ENCODE measurements around the gene CHMP4B.

CHMP4B gene

DNA sequence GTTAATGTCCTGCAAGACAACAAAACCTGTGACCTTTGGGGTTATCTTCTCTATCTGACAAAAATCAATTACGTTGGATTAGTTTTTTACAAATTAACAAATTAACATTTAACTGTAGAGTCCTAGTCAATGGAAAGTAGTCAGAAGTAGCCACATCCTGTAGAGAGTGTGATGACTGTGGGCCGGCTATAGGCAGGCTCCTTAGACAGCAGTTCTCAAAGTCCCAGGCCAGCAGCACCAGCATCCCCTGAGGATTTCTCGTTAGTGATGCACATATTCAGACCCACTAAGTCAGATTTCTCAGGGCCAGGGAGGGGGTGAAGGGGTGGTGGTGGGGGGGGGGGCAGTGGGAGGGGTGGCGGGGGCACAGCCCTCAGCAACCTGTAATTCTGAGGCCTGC lies 42.1 kb upstream of the CHMP4B start:
- no peak overlapping the region for H3K4me3 ChIP-seq (ENCODE audit: low read depth, low read length)
- TF ChIP-seq CTCF (IDR thresholded peaks at IDR 0.05; ENCODE audit: low read depth, low read length, missing control alignments) = no peak
- DNase-seq (ENCODE audit: low read depth) = no peak
- in situ Hi-C loops (cut with HindIII; ENCODE audit: low sequenced_read_pairs) = no loop called here

DNA sequence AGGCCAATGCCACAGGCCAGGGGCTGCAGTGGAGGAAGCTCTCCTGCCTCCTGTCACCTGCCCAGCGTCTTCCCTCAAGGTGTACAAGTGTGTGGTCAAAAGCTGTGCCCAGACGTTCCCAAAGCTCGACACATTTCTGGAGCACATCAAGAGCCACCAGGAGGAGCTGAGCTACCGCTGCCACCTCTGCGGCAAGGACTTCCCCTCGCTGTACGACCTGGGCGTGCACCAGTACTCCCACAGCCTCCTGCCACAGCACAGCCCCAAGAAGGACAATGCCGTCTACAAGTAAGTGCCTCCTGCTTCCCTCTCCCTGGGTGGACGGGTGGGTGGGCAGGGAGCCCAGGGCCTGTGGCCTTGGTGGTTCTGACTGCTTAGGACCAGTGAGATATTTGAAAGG lies 41.1 kb upstream of the CHMP4B start:
- no peak overlapping the region for H3K4me3 ChIP-seq (ENCODE audit: low read depth, low read length)
- DNase-seq (ENCODE audit: low read depth) = no peak
- no peak for TF ChIP-seq CTCF (IDR thresholded peaks at IDR 0.05; ENCODE audit: low read depth, low read length, missing control alignments)
- in situ Hi-C loops (cut with HindIII; ENCODE audit: low sequenced_read_pairs) = no loop called here

GRCh38 chr20:33771938-33772337 lies 39.2 kb upstream of the CHMP4B start:
- no peak for TF ChIP-seq CTCF (IDR thresholded peaks at IDR 0.05; ENCODE audit: low read depth, low read length, missing control alignments)
- no peak overlapping the region for H3K4me3 ChIP-seq (ENCODE audit: low read depth, low read length)
- in situ Hi-C loops (cut with HindIII; ENCODE audit: low sequenced_read_pairs) = no loop called here
- DNase-seq (ENCODE audit: low read depth) = no peak

- in situ Hi-C loops (cut with HindIII; ENCODE audit: low sequenced_read_pairs) = no loop called here
- TF ChIP-seq CTCF (IDR thresholded peaks at IDR 0.05; ENCODE audit: low read depth, low read length, missing control alignments) = no peak
- H3K4me3 ChIP-seq (ENCODE audit: low read depth, low read length) = no peak overlapping the region
- DNase-seq (ENCODE audit: low read depth) = no peak
These were observed 38.7 kb upstream of the CHMP4B start for GRCh38 chr20:33772439-33772838.

DNA sequence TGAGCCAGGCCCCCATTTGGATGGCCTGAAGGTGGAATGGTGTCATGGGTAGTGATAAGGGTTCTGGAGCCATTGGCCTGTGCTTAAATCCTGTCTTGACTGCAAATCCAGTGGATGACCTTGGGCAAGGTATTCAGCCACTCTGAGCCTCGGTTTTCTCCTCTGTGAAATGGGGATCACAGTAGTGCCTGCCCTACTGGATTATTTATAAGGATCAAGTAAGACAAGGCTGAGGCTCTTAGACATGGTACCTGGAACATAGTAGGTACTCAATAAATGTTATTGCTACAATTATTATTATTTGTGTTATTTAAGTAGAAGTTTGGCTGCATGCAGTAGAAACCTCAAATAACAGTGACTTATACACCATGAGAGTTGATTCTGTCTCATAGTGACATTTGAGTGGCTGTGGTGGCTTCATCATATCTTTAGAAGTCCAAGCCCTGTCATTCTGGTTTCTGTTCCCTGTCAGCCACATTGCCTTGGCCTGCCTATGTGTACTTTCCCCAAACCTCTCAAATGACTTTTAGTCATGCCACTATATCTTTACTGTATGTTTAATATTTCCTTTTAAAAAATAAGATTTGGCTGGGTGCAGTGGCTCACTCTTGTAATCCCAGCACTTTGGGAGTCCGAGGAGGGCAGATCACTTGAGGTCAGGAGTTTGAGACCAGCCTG lies 37.6 kb upstream of the CHMP4B start:
- no peak for DNase-seq (ENCODE audit: low read depth)
- in situ Hi-C loops (cut with HindIII; ENCODE audit: low sequenced_read_pairs) = no loop called here

DNA sequence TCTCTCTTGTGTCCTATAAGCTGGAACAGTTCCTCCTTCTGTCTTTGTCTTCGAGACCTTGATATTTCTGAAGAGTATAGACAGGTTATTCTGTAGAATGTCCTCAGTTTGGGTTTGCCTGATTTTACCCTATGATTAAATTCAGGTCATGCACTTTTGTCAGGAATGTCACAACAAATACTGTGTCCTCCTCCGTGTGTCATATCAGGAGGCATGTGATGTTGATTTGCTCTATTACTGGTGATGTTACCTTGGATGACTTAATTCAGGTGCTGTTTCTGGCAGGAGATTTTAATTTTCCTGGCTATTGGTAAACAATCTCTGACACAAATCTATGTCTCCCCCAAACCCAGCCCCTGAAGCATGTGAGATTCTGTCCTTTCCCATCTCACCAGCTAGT lies 33.3 kb upstream of the CHMP4B start:
- H3K4me3 ChIP-seq (ENCODE audit: low read depth, low read length) = no peak overlapping the region
- no peak for DNase-seq (ENCODE audit: low read depth)
- in situ Hi-C loops (cut with HindIII; ENCODE audit: low sequenced_read_pairs) = no loop called here
- TF ChIP-seq CTCF (IDR thresholded peaks at IDR 0.05; ENCODE audit: low read depth, low read length, missing control alignments) = no peak

More for the DNA sequence above, 37.6 kb upstream of the CHMP4B start:
- no peak for TF ChIP-seq CTCF (IDR thresholded peaks at IDR 0.05; ENCODE audit: low read depth, low read length, missing control alignments)
- no peak overlapping the region for H3K4me3 ChIP-seq (ENCODE audit: low read depth, low read length)

Data from astrocyte of the cerebellum (primary cell).